Measurements from ENCODE around the gene GPR157. TPM values are rescaled to one million over a fixed set of nuclear protein-coding genes. Genes with fewer than 3 reads are reported as not detected.

Gene GPR157
- 7.1 TPM for total RNA-seq

- peak in 1 of 2 donors; percentile 89 for DNase-seq (ENCODE audit: low spot score in 2 of 2)
- Histone ChIP-seq H3K4me3 (peak within 1 kb of the TSS; percentile 76 to 86), H3K27me3 (no peaks in the 10 kb centered on the region), H3K9me3 (no peaks in the 10 kb centered on the region), H3K36me3 (no peaks in the 10 kb centered on the region), H3K4me1 (peaks cover 2 to 17% of the 10 kb centered on the region in 2 donors), H3K27ac (peak within 1 kb of the TSS; percentile 89 to 96)
- intact Hi-C loops (cut with DNase I), result loop anchor here (5.0 kb wide), 2 partner anchors 104 to 459 kb away; partner anchors contain the start of genes H6PD and TMEM201
- TF ChIP-seq CTCF (IDR thresholded peaks at IDR 0.05), result peak in 1 of 3 experiments; percentile 17
These were observed at the start of gene GPR157 for GRCh38 chr1:9128520-9129265. Gene GPR157 (minus strand): TSS chr1:9129102. CDS start chr1:9129027, 75 bp downstream.

GRCh38 chr1:9174762-9175161 is 45.9 kb upstream of the GPR157 start:
- intact Hi-C loops (cut with DNase I), result no loop called here
- Histone ChIP-seq H3K4me1 (peaks cover 0 to 5% of the 10 kb centered on the region in 2 donors), H3K27ac (no peak overlapping the region)

GRCh38 chr1:9174243-9174642 is 45.3 kb upstream of the GPR157 start:
- intact Hi-C loops (cut with DNase I), result no loop called here

More at GRCh38 chr1:9174762-9175161, 45.9 kb upstream of the GPR157 start:
- Histone ChIP-seq H3K36me3 (peaks cover 9 to 11% of the 10 kb centered on the region in 2 donors), H3K9me3 (no peaks in the 10 kb centered on the region), H3K4me3 (no peak overlapping the region), H3K27me3 (no peaks in the 10 kb centered on the region)
- TF ChIP-seq CTCF (IDR thresholded peaks at IDR 0.05), result no peak
- DNase-seq (ENCODE audit: low spot score in 2 of 2), result no peak

GRCh38 chr1:9169601-9170137 is 40.8 kb upstream of the GPR157 start:
- no peak overlapping the region for H3K4me3 ChIP-seq
- no peak overlapping the region for H3K27ac ChIP-seq
- no peaks in the 10 kb centered on the region for H3K9me3 ChIP-seq
- intact Hi-C loops (cut with DNase I), result no loop called here
- no peaks in the 10 kb centered on the region for H3K27me3 ChIP-seq
- H3K4me1 ChIP-seq, result peaks cover 0 to 5% of the 10 kb centered on the region in 2 donors
- H3K36me3 ChIP-seq, result peaks cover 0 to 5% of the 10 kb centered on the region in 2 donors
- no peak for TF ChIP-seq CTCF (IDR thresholded peaks at IDR 0.05)
- no peak for DNase-seq (ENCODE audit: low spot score in 2 of 2)

More at GRCh38 chr1:9174243-9174642, 45.3 kb upstream of the GPR157 start:
- H3K4me1 ChIP-seq, result peaks cover 0 to 5% of the 10 kb centered on the region in 2 donors
- DNase-seq (ENCODE audit: low spot score in 2 of 2), result no peak
- TF ChIP-seq CTCF (IDR thresholded peaks at IDR 0.05), result no peak
- H3K27me3 ChIP-seq, result no peaks in the 10 kb centered on the region
- H3K27ac ChIP-seq, result peak overlapping the region in 1 of 2 donors; percentile 27
- H3K36me3 ChIP-seq, result peaks cover 9 to 11% of the 10 kb centered on the region in 2 donors
- H3K4me3 ChIP-seq, result no peak overlapping the region
- H3K9me3 ChIP-seq, result no peaks in the 10 kb centered on the region

GRCh38 chr1:9167638-9168037 is 38.7 kb upstream of the GPR157 start:
- DNase-seq (ENCODE audit: low spot score in 2 of 2), result no peak

More at GRCh38 chr1:9167638-9168037, 38.7 kb upstream of the GPR157 start:
- Histone ChIP-seq H3K9me3 (no peaks in the 10 kb centered on the region), H3K27me3 (no peaks in the 10 kb centered on the region), H3K27ac (no peak overlapping the region), H3K4me1 (peaks cover 10 to 11% of the 10 kb centered on the region in 2 donors), H3K4me3 (no peak overlapping the region), H3K36me3 (peaks cover 0 to 5% of the 10 kb centered on the region in 2 donors)
- no peak for TF ChIP-seq CTCF (IDR thresholded peaks at IDR 0.05)
- intact Hi-C loops (cut with DNase I), result no loop called here

All from ascending aorta (tissue), 2 donors.